Neutrophil (primary cell): Measurements from ENCODE around the gene TIE1.

Source experiments
- H3K27ac ChIP-seq: fragments of 200-600 bp; sonication (generic); 2 replicates; pipeline ENCODE4 v1.5.1; 2016; ENCODE audit warnings: mild to moderate bottlenecking, moderate library complexity
- H3K27me3 ChIP-seq: fragments of 200-600 bp; sonication (generic); 2 replicates; pipeline ENCODE4 v1.6.0; 2016; ENCODE audit warnings: mild to moderate bottlenecking
- H3K36me3 ChIP-seq: fragments of 200-600 bp; sonication (generic); 2 replicates; pipeline ENCODE4 v1.5.1; 2017
- H3K4me1 ChIP-seq, 2 experiments: fragments of 200-600 bp in 1 of 2; sonication (generic) in 1 of 2; 1 replicate in 1 of 2; 2 replicates in 1 of 2; pipeline versions ENCODE4 v1.5.1 to v1.6.1; 2013 to 2016; ENCODE audit warnings: low read depth in 1 of 2, low read length in 1 of 2, mild to moderate bottlenecking in 1 of 2, moderate library complexity in 1 of 2; ENCODE audit not compliant: control insufficient read depth in 1 of 2, insufficient read depth in 1 of 2
- H3K4me3 ChIP-seq, 2 experiments: fragments of 200-600 bp in 1 of 2; sonication (generic) in 1 of 2; 1 replicate in 1 of 2; 2 replicates in 1 of 2; pipeline ENCODE4 v1.5.1; 2013 to 2016; ENCODE audit warnings: low read depth in 1 of 2, low read length in 1 of 2, mild to moderate bottlenecking in 1 of 2, moderate library complexity in 1 of 2
- H3K9me3 ChIP-seq: fragments of 200-600 bp; sonication (generic); 2 replicates; pipeline ENCODE4 v1.5.1; 2016
- CTCF ChIP-seq: fragments of 200-600 bp; sonication (generic); IDR thresholded peaks from 2 replicates; pipeline ENCODE4 v1.5.1; 2016; ENCODE audit warnings: antibody characterized with exemption

The TIE1 gene

GRCh38 chr1:43286115-43286514 is 14.7 kb upstream of the TIE1 start:
- H3K27me3 ChIP-seq = no peaks in the 10 kb centered on the region
- no peak overlapping the region for H3K27ac ChIP-seq
- no peaks in the 10 kb centered on the region for H3K4me1 ChIP-seq
- no peak overlapping the region for H3K4me3 ChIP-seq
- no peaks in the 10 kb centered on the region for H3K9me3 ChIP-seq
- H3K36me3 ChIP-seq = no peaks in the 10 kb centered on the region
- TF ChIP-seq CTCF = no peak

GRCh38 chr1:43286533-43286932 is 14.2 kb upstream of the TIE1 start:
- Histone ChIP-seq H3K27me3 (no peaks in the 10 kb centered on the region), H3K9me3 (no peaks in the 10 kb centered on the region), H3K4me1 (no peaks in the 10 kb centered on the region), H3K36me3 (no peaks in the 10 kb centered on the region), H3K4me3 (no peak overlapping the region), H3K27ac (no peak overlapping the region)
- TF ChIP-seq CTCF = no peak

- no peaks in the 10 kb centered on the region for H3K4me1 ChIP-seq
- no peaks in the 10 kb centered on the region for H3K36me3 ChIP-seq
- H3K27me3 ChIP-seq = no peaks in the 10 kb centered on the region
- H3K4me3 ChIP-seq = no peak overlapping the region
- TF ChIP-seq CTCF = no peak
- H3K27ac ChIP-seq = no peak overlapping the region
- H3K9me3 ChIP-seq = no peaks in the 10 kb centered on the region
These were observed 12.6 kb upstream of the TIE1 start for GRCh38 chr1:43288058-43288784.

- no peaks in the 10 kb centered on the region for H3K36me3 ChIP-seq
- no peaks in the 10 kb centered on the region for H3K9me3 ChIP-seq
- no peaks in the 10 kb centered on the region for H3K27me3 ChIP-seq
- no peaks in the 10 kb centered on the region for H3K4me1 ChIP-seq
- no peak overlapping the region for H3K27ac ChIP-seq
- H3K4me3 ChIP-seq = no peak overlapping the region
- no peak for TF ChIP-seq CTCF
These were observed 11.7 kb upstream of the TIE1 start for GRCh38 chr1:43288785-43289706.

GRCh38 chr1:43292216-43292615 is 8.6 kb upstream of the TIE1 start:
- no peaks in the 10 kb centered on the region for H3K27me3 ChIP-seq
- no peak overlapping the region for H3K4me3 ChIP-seq
- no peak overlapping the region for H3K27ac ChIP-seq
- no peaks in the 10 kb centered on the region for H3K4me1 ChIP-seq
- H3K36me3 ChIP-seq = no peaks in the 10 kb centered on the region
- no peak for TF ChIP-seq CTCF
- H3K9me3 ChIP-seq = no peaks in the 10 kb centered on the region
